ENCODE data around the gene KRTAP4-4.
"Not testable (repeated sequence)": the region's sequence is repeated elsewhere in the genome, so short reads cannot be mapped to it uniquely, and the experiment has no call there.

KRTAP4-4 gene

GRCh38 chr17:41133880-41134735 is 26.4 kb downstream of the KRTAP4-4 start:
- H3K36me3 Mint-ChIP-seq (ENCODE audit: low read depth), result no peaks in the 10 kb centered on the region
- no peak overlapping the region for H3K4me3 Mint-ChIP-seq
- peaks cover 9% of the 10 kb centered on the region for H3K9me3 Mint-ChIP-seq
- H3K27ac Mint-ChIP-seq, result no peak overlapping the region
- H3K4me1 Mint-ChIP-seq (ENCODE audit: low read depth), result peaks cover 23% of the 10 kb centered on the region
- H3K27me3 Mint-ChIP-seq, result no peaks in the 10 kb centered on the region

DNA sequence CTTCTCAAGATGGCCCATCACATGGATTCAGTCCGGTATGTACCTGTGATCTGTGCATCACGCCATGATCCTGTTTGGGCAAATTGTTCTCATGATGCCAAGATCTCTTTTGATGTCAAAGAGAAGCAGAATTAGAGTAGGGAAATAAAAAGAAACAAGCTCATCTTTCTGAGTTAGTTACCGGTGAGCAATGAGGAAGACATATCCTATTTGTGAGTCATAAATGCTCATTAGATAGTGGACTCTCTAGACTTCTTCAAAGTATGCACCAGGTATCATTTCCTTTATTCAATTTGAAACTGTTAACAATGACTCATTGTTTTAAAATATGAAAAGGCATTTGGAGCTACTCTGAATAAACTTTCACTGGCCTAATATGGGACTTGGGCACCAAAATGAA is 28.6 kb downstream of the KRTAP4-4 start:
- Mint-ChIP-seq H3K4me3 (no peak overlapping the region), H3K9me3 (peaks cover 2% of the 10 kb centered on the region), H3K27me3 (no peaks in the 10 kb centered on the region), H3K27ac (no peak overlapping the region), H3K4me1 (ENCODE audit: low read depth) (peaks cover 23% of the 10 kb centered on the region), H3K36me3 (ENCODE audit: low read depth) (no peaks in the 10 kb centered on the region)

DNA sequence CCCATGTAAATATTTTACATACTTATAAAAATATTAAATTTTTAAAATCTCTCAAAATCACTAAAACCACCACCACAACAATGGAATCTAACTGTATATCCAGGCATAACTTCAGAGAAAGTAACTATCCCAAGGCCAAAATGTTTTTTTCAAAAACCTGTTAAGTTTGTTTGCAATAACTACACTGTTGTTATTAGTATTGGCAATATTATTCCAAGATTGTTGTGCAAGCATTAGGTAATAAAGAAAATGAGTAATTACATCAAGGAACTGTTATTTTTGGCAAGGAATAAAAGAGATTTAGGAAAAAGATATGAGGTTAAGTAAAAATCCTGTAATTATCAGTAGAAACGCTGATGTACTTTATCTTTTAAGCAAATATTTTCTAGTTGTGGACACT is 33.2 kb downstream of the KRTAP4-4 start:
- Mint-ChIP-seq H3K36me3 (ENCODE audit: low read depth) (no peaks in the 10 kb centered on the region), H3K4me1 (ENCODE audit: low read depth) (peaks cover 46% of the 10 kb centered on the region), H3K4me3 (no peak overlapping the region), H3K27ac (no peak overlapping the region), H3K27me3 (no peaks in the 10 kb centered on the region), H3K9me3 (no peaks in the 10 kb centered on the region)

DNA sequence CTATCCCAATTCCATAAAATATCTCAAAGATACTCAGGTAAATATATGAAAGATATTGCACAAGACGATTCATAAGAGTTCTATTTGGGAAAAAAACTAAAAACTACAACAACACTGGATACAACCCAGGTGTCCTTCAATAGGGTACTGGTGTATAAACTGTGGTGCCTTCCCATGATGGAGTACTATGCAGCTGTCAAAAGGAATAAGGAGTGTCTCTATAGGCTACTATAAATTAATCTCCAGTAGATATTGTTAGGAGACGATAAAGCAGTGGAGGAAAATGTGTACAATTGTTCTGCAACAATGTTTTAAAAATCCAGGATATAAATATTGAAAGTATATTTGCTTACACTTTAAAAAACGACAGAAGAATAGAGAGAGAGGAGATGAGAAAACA is 34.1 kb downstream of the KRTAP4-4 start:
- Mint-ChIP-seq H3K9me3 (no peaks in the 10 kb centered on the region), H3K27me3 (no peaks in the 10 kb centered on the region), H3K27ac (no peak overlapping the region), H3K4me1 (ENCODE audit: low read depth) (peaks cover 37% of the 10 kb centered on the region), H3K4me3 (no peak overlapping the region), H3K36me3 (ENCODE audit: low read depth) (no peaks in the 10 kb centered on the region)

GRCh38 chr17:41125064-41125463 is 35.5 kb downstream of the KRTAP4-4 start:
- no peaks in the 10 kb centered on the region for H3K27me3 Mint-ChIP-seq
- peaks cover 46% of the 10 kb centered on the region for H3K4me1 Mint-ChIP-seq (ENCODE audit: low read depth)
- H3K4me3 Mint-ChIP-seq, result no peak overlapping the region
- H3K36me3 Mint-ChIP-seq (ENCODE audit: low read depth), result no peaks in the 10 kb centered on the region
- H3K27ac Mint-ChIP-seq, result no peak overlapping the region
- H3K9me3 Mint-ChIP-seq, result no peaks in the 10 kb centered on the region

GRCh38 chr17:41123991-41124371 is 36.6 kb downstream of the KRTAP4-4 start, which contains the start of gene KRTAP4-12:
TSS of gene KRTAP4-12 (minus strand) at chr17:41124182. CDS start at chr17:41124122, 60 bp downstream.
- H3K27me3 Mint-ChIP-seq; H3K4me3 Mint-ChIP-seq; H3K9me3 Mint-ChIP-seq; H3K27ac Mint-ChIP-seq; H3K36me3 Mint-ChIP-seq (ENCODE audit: low read depth): not testable (repeated sequence)
- peaks cover 51% of the 10 kb centered on the region for H3K4me1 Mint-ChIP-seq (ENCODE audit: low read depth)

- H3K36me3 Mint-ChIP-seq (ENCODE audit: low read depth); H3K27ac Mint-ChIP-seq; H3K4me3 Mint-ChIP-seq; H3K9me3 Mint-ChIP-seq; H3K27me3 Mint-ChIP-seq: not testable (repeated sequence)
- H3K4me1 Mint-ChIP-seq (ENCODE audit: low read depth), result peaks cover 54% of the 10 kb centered on the region
Measured at GRCh38 chr17:41123292-41123990, 37.1 kb downstream of the KRTAP4-4 start.

DNA sequence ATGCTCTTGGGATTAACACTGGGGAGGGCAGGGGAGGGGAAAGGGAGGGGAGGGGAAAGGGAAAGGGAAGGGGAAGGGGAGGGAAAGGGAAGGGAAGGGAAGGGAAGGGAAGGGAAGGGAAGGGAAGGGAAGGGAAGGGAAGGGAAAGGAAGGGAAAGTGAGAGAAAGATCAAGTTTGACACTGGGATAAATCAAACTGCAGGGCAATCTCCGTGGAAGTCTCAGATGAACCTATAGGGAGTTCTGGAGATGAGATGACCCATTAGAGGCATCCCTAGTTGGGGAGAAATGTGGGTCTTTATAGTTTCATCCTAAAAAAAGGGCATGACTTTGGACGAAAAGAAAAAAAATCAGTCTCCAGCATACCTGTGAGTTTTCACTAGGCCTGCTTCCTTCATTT is 38.8 kb downstream of the KRTAP4-4 start:
- Mint-ChIP-seq H3K36me3 (ENCODE audit: low read depth) (no peaks in the 10 kb centered on the region), H3K9me3 (no peaks in the 10 kb centered on the region), H3K27me3 (no peaks in the 10 kb centered on the region), H3K4me1 (ENCODE audit: low read depth) (peaks cover 60% of the 10 kb centered on the region), H3K4me3 (no peak overlapping the region), H3K27ac (no peak overlapping the region)

GRCh38 chr17:41119696-41120690 is 40.6 kb downstream of the KRTAP4-4 start:
- Mint-ChIP-seq H3K4me3 (peak overlapping the region; percentile 40), H3K27ac (peak overlapping the region; percentile 67), H3K4me1 (ENCODE audit: low read depth) (peaks cover 51% of the 10 kb centered on the region)
- not testable (repeated sequence) for H3K36me3 Mint-ChIP-seq (ENCODE audit: low read depth); H3K27me3 Mint-ChIP-seq; H3K9me3 Mint-ChIP-seq

DNA sequence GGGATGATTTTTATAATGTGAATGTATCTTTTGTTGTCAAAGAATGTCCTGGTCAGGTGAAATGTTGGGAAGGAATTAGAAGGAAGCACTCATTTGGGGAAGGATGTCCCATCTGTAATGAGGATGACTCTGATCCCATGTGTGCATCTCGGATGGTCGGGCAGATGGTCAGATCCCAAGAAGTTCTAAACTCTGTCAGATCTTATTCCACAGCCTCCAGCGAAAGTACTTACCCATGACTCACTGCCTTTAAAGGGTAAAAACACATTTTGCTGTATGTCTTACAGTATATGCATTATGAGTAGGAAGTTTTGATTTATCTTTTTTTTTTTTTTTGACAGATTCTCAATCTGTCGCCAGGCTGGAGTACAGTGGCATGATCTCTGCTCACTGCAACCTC is 41.8 kb downstream of the KRTAP4-4 start:
- H3K4me3 Mint-ChIP-seq, result no peak overlapping the region
- H3K36me3 Mint-ChIP-seq (ENCODE audit: low read depth), result no peaks in the 10 kb centered on the region
- H3K27ac Mint-ChIP-seq, result no peak overlapping the region
- H3K9me3 Mint-ChIP-seq, result no peaks in the 10 kb centered on the region
- no peaks in the 10 kb centered on the region for H3K27me3 Mint-ChIP-seq
- peaks cover 39% of the 10 kb centered on the region for H3K4me1 Mint-ChIP-seq (ENCODE audit: low read depth)

DNA sequence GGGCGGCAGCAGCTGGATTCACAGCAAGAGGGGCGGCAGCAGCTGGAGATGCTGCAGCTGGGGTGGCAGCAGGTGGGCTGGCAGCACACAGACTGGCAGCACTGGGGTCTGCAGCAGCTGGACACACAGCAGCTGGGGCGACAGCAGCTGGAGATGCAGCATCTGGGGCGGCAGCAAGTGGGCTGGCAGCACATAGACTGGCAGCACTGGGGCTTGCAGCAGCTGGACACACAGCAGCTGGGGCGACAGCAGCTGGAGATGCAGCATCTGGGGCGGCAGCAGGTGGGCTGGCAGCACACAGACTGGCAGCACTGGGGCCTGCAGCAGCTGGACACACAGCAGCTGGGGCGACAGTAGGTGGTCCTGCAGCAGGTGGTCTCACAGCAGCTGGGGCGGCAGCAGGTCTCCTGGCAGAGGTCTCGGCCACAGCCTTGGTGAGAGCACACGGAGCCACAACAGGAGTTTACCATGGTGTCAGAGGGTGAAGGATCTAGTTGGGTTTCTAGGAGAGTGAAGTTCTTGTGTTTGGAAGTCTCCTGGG is 42.6 kb downstream of the KRTAP4-4 start, which contains the start of gene KRTAP4-11:
KRTAP4-11 (minus strand) TSS at position 528 of the 541 bp plus-strand sequence; CDS start at position 470, 58 bp downstream.
- not testable (repeated sequence) for H3K27ac Mint-ChIP-seq; H3K9me3 Mint-ChIP-seq; H3K36me3 Mint-ChIP-seq (ENCODE audit: low read depth); H3K27me3 Mint-ChIP-seq; H3K4me3 Mint-ChIP-seq
- H3K4me1 Mint-ChIP-seq (ENCODE audit: low read depth), result peaks cover 32% of the 10 kb centered on the region

DNA sequence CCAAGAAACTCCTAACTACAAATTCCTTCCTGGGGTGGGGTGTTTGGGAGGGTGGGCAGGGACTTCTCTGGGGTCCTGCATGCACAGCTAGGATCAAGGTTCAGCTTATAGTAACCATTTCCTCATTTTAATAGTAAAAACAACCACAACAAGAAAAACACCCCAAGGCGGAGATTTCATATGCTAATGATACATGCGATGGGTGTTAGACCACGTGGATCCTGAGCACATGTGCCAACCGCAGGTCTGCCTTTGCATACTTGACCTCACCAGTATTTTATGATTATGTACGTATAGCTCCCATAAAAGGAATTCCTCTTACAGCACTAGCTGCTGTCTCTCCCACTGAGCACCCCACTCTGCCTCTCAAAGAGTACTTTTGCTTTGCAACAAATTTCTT is 44.3 kb downstream of the KRTAP4-4 start:
- Mint-ChIP-seq H3K4me1 (ENCODE audit: low read depth) (peaks cover 29% of the 10 kb centered on the region), H3K4me3 (no peak overlapping the region), H3K36me3 (ENCODE audit: low read depth) (peaks cover 7% of the 10 kb centered on the region), H3K27me3 (no peaks in the 10 kb centered on the region), H3K27ac (no peak overlapping the region), H3K9me3 (peaks cover under 1% of the 10 kb centered on the region)

GRCh38 chr17:41111151-41111885 is 49.2 kb downstream of the KRTAP4-4 start:
- H3K4me3 Mint-ChIP-seq, result no peak overlapping the region
- peaks cover 5% of the 10 kb centered on the region for H3K9me3 Mint-ChIP-seq
- H3K27me3 Mint-ChIP-seq, result peaks cover under 1% of the 10 kb centered on the region
- peaks cover 8% of the 10 kb centered on the region for H3K36me3 Mint-ChIP-seq (ENCODE audit: low read depth)
- H3K4me1 Mint-ChIP-seq (ENCODE audit: low read depth), result peaks cover 19% of the 10 kb centered on the region
- H3K27ac Mint-ChIP-seq, result no peak overlapping the region
